ENCODE measurements around the gene NME7.

DNA sequence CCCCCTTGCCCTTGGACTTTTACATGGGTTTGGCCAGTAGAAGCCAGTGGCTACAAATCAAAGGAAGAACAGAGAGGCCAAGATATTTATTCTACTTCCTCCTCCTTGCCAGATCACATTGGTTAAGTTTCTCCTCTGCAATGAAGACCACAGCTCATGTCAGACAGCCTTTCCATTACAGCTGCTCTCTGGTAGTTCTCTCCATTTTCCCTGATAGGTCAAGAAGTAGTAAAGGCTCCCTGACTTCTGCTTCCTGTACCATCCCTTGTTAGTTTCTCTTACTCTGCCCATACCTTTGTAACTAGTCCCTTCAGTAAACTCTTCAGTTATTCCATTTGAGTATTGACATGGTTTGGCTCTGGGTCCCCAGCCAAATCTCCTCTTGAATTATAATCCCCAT is 27.8 kb downstream of the NME7 start:
- TF ChIP-seq CTCF (IDR thresholded peaks at IDR 0.05; ENCODE audit: low read depth, low read length) (no peak), EZH2phosphoT487 (IDR thresholded peaks at IDR 0.05; ENCODE audit: low read depth) (no peak)

All from OCI-LY3 (cell line).